Measurements from ENCODE around the gene ATP2C1. TPM values are rescaled to one million over a fixed set of nuclear protein-coding genes. Genes with fewer than 3 reads are reported as not detected.

The ATP2C1 gene
- total RNA-seq (ENCODE audit: low replicate concordance), result 64.5 and 161 TPM in 2 replicates

DNA sequence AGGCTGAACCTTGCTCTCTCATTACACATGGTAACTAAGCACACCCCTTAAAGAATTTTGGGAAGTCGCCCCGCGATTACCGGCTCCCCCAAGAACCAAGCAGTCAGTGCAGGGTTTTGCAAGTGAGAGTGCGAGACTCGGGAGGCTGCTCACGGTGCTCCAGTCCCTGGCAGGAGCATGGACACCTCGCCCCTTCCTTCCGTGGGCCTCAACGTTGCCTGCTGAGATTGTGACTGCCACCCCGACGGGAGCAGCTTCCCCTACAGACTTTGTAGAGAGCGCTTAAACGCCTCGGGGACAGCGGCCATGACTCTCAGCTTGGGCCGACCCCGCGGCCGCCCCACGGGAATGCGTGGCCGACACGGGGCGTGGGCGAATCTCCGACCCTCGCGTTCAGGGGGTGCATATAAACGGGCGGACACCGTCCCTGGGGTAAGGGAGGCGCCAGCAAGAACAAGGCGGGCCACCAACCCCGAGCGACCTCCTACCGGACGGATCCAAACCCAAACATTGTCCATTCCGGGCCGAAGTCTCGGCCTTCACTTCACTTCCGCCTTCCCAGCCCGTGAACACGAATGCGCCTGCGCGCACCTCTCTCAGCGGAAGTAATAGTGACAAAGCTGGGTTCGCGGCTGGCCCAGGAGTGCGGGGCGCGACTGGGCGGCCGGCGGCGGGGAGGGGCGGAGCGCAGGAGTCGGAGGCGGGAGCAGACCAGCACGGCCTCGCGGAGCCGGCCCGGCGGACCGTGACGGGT lies at the start of gene ATP2C1:
Gene ATP2C1 (plus strand): TSS at position 709 of the 754 bp plus-strand sequence. CDS start 686 bp downstream, outside the sequence.
- Histone ChIP-seq H3K9ac (peak within 1 kb of the TSS; percentile 72), H3K27me3 (no peaks in the 10 kb centered on the region), H3K27ac (peak within 1 kb of the TSS; percentile 94), H2AFZ (replicated peaks) (peak within 1 kb of the TSS; percentile 96), H3K9me3 (ENCODE audit: low read depth) (no peaks in the 10 kb centered on the region), H3K4me3 (peak within 1 kb of the TSS; percentile 86), H3K36me3 (no peaks in the 10 kb centered on the region), H3K4me1 (peaks cover 31% of the 10 kb centered on the region), H3F3A (ENCODE audit: low read depth) (peaks cover 8% of the 10 kb centered on the region), H3K79me2 (ENCODE audit: low read depth) (peaks cover 42% of the 10 kb centered on the region), H3K4me2 (peak within 1 kb of the TSS; percentile 90), H4K20me1 (ENCODE audit: low read depth) (peaks cover 23% of the 10 kb centered on the region)
- peak; percentile 98 for DNase-seq (ENCODE audit: low spot score)
- Mint-ChIP-seq H3K27me3 (ENCODE audit: insufficient read depth, low read depth) (no peaks in the 10 kb centered on the region), H3K36me3 (no peaks in the 10 kb centered on the region), H3K9me3 (no peaks in the 10 kb centered on the region), H3K4me1 (peaks cover 31% of the 10 kb centered on the region), H3K27ac (peak within 1 kb of the TSS; percentile 89), H3K4me3 (peak within 1 kb of the TSS; percentile 96)
- TF ChIP-seq, protein P1, sequence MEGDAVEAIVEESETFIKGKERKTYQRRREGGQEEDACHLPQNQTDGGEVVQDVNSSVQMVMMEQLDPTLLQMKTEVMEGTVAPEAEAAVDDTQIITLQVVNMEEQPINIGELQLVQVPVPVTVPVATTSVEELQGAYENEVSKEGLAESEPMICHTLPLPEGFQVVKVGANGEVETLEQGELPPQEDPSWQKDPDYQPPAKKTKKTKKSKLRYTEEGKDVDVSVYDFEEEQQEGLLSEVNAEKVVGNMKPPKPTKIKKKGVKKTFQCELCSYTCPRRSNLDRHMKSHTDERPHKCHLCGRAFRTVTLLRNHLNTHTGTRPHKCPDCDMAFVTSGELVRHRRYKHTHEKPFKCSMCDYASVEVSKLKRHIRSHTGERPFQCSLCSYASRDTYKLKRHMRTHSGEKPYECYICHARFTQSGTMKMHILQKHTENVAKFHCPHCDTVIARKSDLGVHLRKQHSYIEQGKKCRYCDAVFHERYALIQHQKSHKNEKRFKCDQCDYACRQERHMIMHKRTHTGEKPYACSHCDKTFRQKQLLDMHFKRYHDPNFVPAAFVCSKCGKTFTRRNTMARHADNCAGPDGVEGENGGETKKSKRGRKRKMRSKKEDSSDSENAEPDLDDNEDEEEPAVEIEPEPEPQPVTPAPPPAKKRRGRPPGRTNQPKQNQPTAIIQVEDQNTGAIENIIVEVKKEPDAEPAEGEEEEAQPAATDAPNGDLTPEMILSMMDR (IDR thresholded peaks at IDR 0.05), result no peak
- no peak for TF ChIP-seq EZH2 (IDR thresholded peaks at IDR 0.05)
- no peak for TF ChIP-seq EZH2phosphoT487 (IDR thresholded peaks at IDR 0.05)

DNA sequence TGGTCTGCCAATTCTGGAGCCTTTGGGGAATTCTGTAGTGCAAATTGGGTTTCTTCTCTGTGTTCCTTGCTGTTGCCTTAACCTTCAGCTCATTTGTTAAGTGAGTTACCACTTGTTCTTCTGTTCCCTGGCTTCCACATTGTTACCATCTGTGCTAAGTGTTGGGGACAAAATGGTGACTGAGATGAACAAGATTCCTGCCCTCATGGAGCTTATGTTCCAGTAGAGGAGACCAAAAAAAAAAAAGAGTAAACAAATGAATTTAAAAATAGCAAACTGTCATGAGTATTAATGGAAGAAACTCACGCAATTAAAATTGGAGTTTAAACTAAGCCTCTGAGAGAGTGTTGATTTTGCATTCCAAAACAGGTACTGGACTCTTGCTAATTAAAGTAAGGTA lies 49.4 kb upstream of the ATP2C1 start:
- TF ChIP-seq EZH2phosphoT487 (IDR thresholded peaks at IDR 0.05) (no peak), EZH2 (IDR thresholded peaks at IDR 0.05) (no peak)
- TF ChIP-seq, protein P1 (IDR thresholded peaks at IDR 0.05), result no peak
- H2AFZ ChIP-seq (replicated peaks), result no peak overlapping the region

DNA sequence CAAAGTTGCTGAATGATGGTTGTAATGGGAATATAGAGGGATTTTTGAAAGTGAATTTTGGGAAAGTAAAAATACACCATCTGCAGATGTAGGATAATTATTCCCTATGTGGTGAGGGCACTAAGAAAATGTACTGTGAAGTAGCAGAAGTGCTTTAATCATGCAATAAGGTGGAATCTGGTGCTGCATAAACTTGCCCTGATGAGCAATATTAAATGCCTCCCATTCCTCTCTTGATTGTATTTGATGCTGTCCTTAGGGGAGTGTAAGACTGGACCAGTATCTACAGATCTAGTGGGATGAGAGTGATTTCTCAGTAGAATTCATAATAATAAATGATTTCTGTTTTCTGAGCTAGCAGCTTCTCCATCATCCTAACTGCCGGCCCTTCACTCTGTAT lies 47.7 kb upstream of the ATP2C1 start:
- no peak for DNase-seq (ENCODE audit: low spot score)
- Histone ChIP-seq H3K9ac (no peak overlapping the region), H3K4me1 (peaks cover 15% of the 10 kb centered on the region), H2AFZ (replicated peaks) (no peak overlapping the region), H3K27me3 (no peaks in the 10 kb centered on the region), H4K20me1 (ENCODE audit: low read depth) (no peaks in the 10 kb centered on the region), H3K9me3 (ENCODE audit: low read depth) (no peaks in the 10 kb centered on the region), H3F3A (ENCODE audit: low read depth) (no peaks in the 10 kb centered on the region), H3K36me3 (no peaks in the 10 kb centered on the region), H3K79me2 (ENCODE audit: low read depth) (no peaks in the 10 kb centered on the region), H3K4me3 (no peak overlapping the region), H3K4me2 (no peak overlapping the region), H3K27ac (no peak overlapping the region)
- H3K4me3 Mint-ChIP-seq, result no peak overlapping the region
- no peaks in the 10 kb centered on the region for H3K9me3 Mint-ChIP-seq
- H3K36me3 Mint-ChIP-seq, result no peaks in the 10 kb centered on the region
- H3K4me1 Mint-ChIP-seq, result peaks cover 18% of the 10 kb centered on the region
- H3K27me3 Mint-ChIP-seq (ENCODE audit: insufficient read depth, low read depth), result peaks cover 2% of the 10 kb centered on the region
- no peak for TF ChIP-seq EZH2 (IDR thresholded peaks at IDR 0.05)
- no peak for TF ChIP-seq EZH2phosphoT487 (IDR thresholded peaks at IDR 0.05)
- TF ChIP-seq, protein P1 (IDR thresholded peaks at IDR 0.05), result no peak
- H3K27ac Mint-ChIP-seq, result no peak overlapping the region

More for the DNA sequence above, 49.4 kb upstream of the ATP2C1 start:
- peaks cover 2% of the 10 kb centered on the region for H3K27me3 Mint-ChIP-seq (ENCODE audit: insufficient read depth, low read depth)
- Histone ChIP-seq H3K4me1 (peaks cover 18% of the 10 kb centered on the region), H3K9ac (no peak overlapping the region), H3K4me3 (no peak overlapping the region), H3K27ac (no peak overlapping the region), H3K4me2 (no peak overlapping the region), H3F3A (ENCODE audit: low read depth) (no peaks in the 10 kb centered on the region), H3K36me3 (no peaks in the 10 kb centered on the region), H4K20me1 (ENCODE audit: low read depth) (no peaks in the 10 kb centered on the region), H3K79me2 (ENCODE audit: low read depth) (no peaks in the 10 kb centered on the region), H3K9me3 (ENCODE audit: low read depth) (no peaks in the 10 kb centered on the region), H3K27me3 (no peaks in the 10 kb centered on the region)
- no peak overlapping the region for H3K4me3 Mint-ChIP-seq
- H3K36me3 Mint-ChIP-seq, result no peaks in the 10 kb centered on the region
- no peak for DNase-seq (ENCODE audit: low spot score)
- no peaks in the 10 kb centered on the region for H3K9me3 Mint-ChIP-seq
- H3K4me1 Mint-ChIP-seq, result peaks cover 17% of the 10 kb centered on the region
- H3K27ac Mint-ChIP-seq, result no peak overlapping the region
